Fibroblast of lung (primary cell): Measurements from ENCODE around the gene BECN2.
"Not testable (repeated sequence)": the region's sequence is repeated elsewhere in the genome, so short reads cannot be mapped to it uniquely, and the experiment has no call there.

Source experiments
- EZH2 ChIP-seq: IDR thresholded peaks from 2 replicates; pipeline ENCODE4 v1.5.1; 2012; ENCODE audit warnings: low read length, control low read depth, mild to moderate bottlenecking; ENCODE audit errors: missing control alignments
- TF ChIP-seq, protein P1 (sequence below), 2 donors: IDR thresholded peaks in 1 of 2; conservative IDR thresholded peaks in 1 of 2; 1 replicate in 1 of 2; 2 replicates in 1 of 2; pipeline ENCODE4 v1.5.1; 2011 to 2012; ENCODE audit warnings: low read length in 2 of 2, control low read depth in 1 of 2, inconsistent platforms in 1 of 2, low read depth in 1 of 2, mild to moderate bottlenecking in 1 of 2

- TF ChIP-seq, protein P1, sequence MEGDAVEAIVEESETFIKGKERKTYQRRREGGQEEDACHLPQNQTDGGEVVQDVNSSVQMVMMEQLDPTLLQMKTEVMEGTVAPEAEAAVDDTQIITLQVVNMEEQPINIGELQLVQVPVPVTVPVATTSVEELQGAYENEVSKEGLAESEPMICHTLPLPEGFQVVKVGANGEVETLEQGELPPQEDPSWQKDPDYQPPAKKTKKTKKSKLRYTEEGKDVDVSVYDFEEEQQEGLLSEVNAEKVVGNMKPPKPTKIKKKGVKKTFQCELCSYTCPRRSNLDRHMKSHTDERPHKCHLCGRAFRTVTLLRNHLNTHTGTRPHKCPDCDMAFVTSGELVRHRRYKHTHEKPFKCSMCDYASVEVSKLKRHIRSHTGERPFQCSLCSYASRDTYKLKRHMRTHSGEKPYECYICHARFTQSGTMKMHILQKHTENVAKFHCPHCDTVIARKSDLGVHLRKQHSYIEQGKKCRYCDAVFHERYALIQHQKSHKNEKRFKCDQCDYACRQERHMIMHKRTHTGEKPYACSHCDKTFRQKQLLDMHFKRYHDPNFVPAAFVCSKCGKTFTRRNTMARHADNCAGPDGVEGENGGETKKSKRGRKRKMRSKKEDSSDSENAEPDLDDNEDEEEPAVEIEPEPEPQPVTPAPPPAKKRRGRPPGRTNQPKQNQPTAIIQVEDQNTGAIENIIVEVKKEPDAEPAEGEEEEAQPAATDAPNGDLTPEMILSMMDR (conservative IDR thresholded peaks at IDR 0.05 in 1 of 2, IDR thresholded peaks at IDR 0.05 in 1 of 2; ENCODE audit: low read depth in 1 of 2, low read length in 2 of 2), result not testable (repeated sequence)
- not testable (repeated sequence) for TF ChIP-seq EZH2
These were observed 30.9 kb downstream of the BECN2 start for GRCh38 chr1:241988389-241988930.
